ENCODE results near the gene LTO1. TPM values are rescaled to one million over a fixed set of nuclear protein-coding genes. Genes with fewer than 3 reads are reported as not detected.
"Not testable (repeated sequence)": the region's sequence is repeated elsewhere in the genome, so short reads cannot be mapped to it uniquely, and the experiment has no call there.

LTO1 gene
- total RNA-seq, 1 donor from 2014 or later, result 13.4 TPM

DNA sequence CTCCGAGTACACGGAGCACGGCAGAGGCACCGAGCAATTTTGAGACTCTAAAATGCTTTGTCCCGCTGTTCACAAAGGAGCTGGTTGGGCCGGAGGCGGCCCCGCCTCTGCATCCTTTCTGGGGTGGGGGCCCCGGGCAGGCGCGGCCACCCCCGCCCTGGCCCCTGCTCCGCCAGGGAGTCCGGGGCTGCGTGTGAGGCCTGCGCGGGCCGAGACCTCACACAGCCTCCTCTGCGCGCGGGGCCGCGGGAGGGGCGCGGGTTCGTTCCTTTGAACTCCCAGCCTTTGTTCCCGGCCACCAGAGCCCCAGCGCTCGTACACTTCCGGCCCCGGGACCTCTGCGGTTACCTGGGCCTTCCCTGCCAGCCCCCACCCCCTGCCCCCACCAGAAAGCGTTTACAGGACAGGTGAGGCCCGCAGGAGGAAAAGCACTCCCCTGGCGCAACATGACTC is 27.1 kb upstream of the LTO1 start:
- no peak for DNase-seq (ENCODE audit: low read depth)

DNA sequence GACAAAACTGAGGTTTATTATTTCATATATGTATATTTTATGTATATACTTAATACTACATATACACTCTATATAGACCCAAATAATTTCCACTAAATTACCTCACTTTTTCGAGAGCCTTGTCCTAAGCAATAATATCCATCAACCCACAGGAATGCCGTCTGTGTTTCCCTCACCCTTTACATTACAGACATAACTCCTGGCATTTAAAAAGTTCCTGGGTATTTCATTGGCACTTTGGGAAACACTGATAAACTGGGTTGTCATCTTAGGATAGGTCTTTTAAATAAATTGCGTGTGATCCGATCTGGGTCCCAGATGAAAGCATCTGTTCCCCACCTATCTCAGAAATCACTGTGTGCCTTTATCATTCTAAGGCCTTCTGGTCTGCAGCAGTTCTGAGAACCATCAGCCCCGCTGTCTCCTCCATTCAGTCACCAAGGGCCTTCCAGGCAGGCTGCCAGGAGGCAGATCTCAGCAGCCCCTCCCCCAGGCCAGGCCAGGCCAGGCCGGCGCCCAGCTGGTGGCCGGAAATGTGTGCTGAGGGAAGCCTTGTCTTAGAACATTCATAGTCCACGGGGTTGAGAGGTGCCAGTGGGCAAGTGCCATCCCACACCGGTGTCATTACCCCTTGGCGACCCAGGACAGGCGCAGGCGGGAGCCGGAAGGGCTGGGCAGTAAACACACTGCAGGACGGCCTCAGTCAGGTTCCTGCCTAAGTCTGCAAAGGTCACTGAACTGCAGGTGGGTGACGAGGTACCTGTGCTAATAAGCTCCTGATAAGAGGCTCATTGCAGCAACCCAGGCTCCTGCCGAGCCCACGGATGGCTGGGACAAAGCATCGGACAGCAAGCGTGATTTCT is 25.4 kb upstream of the LTO1 start:
- DNase-seq (ENCODE audit: low read depth), result peak; percentile 78

DNA sequence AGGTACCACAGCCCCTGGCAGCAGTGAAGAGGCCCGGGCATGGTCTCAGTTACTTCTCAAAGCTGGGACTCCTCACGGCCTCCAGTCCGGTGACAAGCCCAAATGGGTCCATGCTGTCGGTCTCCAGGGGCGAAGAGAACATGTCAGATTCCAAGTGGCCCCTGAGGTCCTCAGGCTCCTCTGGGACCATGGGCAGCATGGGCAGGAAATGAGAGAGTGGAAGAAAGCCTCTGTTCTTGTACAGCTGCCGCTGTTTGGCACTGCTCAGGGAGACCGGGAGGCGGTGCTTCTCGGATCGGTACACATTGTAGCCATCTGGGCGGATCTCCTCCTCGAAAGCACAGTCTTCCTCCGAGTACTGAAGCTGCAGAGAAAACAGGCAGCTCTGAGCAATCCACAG is 24.1 kb upstream of the LTO1 start:
- no peak for DNase-seq (ENCODE audit: low read depth)

DNA sequence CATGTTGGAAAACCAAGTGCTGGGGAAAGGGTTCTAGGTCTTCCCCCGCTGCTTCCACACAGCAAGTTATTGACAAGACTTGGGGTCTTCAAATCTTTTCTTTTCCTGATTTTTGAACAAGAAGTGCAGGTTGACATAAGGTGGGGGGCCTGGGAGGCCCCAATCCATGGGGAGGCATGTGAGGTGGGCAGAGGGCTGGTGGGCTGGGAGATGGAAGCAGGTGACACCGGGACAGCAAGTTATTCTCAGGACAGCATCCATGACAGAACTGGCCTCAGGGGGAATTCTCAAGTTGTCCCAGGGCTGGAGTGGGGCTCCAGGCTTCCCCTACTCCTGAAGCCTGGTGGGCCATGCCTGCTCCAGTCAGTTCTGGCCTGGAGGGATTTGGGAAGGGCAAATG is 23.2 kb upstream of the LTO1 start:
- no peak for DNase-seq (ENCODE audit: low read depth)

DNA sequence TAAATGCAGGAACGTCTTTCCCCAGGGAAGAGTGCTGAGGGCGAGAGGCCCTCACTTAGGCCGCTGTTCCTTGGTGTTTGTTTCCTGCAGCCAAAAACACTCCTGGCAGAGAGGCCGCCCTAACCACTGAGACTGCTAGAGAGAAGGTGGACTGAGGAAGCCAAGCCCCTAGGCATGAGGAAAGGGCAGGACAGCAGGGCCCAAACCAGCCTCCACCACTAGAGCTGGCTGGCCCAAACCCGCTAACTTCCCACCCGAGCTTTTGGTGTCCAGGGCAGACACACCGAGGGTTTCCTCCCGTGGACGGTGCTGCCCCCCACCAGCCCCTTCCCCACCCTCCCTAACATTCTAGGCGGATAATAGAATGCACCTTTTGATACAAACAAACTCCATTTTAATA is 22.7 kb upstream of the LTO1 start:
- DNase-seq (ENCODE audit: low read depth), result no peak

DNA sequence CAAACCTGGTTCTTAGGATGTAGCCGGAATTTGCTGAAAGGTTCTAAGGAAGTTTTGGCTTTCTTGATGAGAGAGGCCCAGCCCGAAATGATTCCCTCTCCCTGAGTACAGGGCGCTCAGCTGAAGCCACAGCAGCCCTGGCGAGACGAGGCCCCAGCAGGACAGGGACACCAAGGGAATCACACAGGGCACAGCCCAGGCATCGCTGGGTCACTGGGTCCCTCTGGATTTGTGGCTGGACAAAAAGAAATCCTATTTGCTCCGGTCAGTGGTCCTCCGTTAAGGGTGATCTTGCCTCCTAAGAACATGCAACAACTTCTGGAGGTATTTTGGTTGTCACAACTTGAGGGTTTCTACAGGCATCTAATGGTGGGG is 22.3 kb upstream of the LTO1 start:
- no peak for DNase-seq (ENCODE audit: low read depth)

DNA sequence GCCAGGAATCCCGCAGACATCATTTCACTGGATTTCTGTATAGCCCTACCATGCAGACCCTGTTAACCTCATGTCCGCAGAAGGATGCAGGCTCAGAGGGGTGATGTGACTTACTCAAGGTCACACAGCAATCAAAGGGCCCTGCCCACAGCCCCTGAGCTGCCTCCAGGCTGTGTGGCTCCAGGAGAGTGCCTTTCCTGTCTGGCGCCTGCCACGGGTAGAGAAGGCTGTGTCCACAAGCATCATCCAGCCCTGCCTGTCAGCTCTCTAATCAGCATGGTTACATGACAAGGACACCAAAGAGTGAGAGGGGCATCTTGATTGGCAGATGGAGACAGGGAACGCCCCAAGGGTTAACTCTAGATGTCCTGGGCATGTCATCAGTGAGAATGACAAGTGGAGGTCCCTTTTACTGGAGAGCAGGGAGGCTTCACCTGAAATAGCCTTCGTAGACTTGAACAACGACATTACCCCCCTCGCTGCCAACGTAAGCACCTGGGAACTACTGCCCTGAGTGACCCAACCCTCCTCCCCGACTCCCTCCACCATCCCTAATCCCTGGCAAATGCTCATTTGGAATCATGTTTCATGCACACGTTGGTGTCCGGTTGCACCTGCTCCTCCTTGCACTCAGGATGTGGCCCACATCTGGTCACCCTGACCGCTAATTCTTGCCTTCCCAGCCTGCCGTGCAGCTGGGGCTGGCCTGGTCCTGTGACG is 21.8 kb upstream of the LTO1 start:
- no peak for DNase-seq (ENCODE audit: low read depth)

DNA sequence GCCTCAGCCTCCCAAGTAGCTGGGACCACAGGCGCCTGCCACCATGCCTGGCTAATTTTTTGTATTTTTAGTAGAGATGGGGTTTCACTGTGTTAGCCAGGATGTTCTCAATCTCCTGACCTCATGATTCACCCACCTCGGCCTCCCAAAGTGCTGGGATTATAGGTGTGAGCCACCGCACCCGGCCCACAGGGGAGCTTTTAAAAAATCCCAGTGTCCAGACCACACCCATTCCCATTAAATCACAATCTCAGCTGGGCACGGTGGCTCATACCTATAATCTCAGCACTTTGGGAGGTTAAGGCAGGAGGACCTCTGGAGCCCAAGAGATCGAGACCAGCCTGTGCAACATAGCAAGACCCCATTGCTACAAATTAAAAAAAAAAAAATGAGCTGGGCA is 20.8 kb upstream of the LTO1 start:
- not testable (repeated sequence) for DNase-seq (ENCODE audit: low read depth)

DNA sequence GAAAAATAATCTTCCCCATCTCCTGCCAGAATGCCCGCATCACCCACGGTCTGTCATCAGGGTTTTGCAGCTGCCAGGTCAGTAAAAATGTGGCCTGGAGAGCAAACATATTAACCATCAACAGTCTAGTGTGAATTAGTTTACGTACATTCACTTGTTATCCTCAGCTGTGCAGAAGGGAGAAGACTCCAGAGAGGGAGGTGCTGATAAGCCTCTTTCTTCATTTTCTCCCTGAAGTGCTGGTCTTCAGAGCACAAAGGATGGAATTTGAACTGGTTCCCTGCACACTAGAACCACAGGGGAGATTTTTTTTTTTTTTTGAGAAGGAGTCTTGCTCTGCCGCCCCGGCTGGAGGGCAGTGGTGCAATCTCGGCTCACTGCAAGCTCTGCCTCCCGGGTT is 20.4 kb upstream of the LTO1 start:
- DNase-seq (ENCODE audit: low read depth), result no peak

DNA sequence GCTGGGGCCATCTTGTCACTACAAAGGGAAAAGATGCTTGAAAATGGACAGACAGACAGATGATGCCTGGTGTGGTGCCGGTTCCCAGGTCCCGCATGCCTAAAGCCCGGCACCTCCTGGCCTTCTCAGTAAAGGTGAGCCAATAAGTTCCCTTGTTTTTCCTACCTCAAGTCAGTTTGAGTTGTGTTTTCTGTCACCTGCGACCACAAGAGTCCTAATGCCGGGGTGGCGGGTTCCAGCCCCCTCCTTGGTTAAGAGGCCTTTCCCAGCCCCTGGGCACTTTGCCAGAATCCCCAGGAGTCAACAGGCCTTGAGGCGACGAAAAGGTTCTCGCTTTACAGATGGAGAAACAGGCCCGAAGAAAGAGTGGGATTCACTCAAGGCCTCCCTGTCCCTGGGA is 19.6 kb upstream of the LTO1 start:
- no peak for DNase-seq (ENCODE audit: low read depth)

DNA sequence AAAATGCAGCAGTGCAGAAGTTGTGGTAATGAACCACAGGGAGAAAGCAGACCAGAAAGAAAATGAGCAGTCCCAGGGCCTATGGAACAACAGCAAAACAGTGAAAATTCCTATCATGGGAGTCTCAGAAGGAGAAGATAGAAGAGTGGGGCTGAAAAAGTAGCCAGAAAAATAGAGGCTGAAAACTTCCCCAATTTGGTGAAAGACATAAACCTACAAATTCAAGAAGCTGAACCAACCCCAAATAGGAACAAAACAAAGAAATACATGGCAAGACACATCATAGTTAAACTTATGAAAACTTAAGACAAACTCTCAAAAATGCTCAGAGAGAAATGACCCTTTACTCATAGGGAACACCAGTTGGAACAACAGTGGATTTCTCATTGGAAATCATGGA is 17.3 kb upstream of the LTO1 start:
- no peak for DNase-seq (ENCODE audit: low read depth)

DNA sequence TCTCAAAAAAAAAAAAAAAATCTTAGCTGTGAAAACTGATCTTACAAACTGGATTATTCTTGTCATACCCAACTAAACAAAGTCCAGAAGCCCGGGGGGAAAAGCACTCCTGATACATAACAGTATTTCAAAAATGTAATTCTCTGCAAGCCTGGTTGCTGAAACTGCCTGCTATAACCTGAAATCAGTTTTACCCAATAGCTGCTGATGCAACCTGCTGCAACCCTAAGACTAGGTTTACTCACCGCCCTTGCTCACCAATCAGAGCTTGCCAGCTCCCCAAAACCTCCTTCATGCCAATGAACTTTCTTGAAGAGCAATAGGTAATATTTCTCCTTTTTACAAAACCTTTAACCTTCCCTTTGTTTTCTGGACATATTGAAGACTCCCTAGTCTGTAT is 16.3 kb upstream of the LTO1 start:
- no peak for DNase-seq (ENCODE audit: low read depth)

DNA sequence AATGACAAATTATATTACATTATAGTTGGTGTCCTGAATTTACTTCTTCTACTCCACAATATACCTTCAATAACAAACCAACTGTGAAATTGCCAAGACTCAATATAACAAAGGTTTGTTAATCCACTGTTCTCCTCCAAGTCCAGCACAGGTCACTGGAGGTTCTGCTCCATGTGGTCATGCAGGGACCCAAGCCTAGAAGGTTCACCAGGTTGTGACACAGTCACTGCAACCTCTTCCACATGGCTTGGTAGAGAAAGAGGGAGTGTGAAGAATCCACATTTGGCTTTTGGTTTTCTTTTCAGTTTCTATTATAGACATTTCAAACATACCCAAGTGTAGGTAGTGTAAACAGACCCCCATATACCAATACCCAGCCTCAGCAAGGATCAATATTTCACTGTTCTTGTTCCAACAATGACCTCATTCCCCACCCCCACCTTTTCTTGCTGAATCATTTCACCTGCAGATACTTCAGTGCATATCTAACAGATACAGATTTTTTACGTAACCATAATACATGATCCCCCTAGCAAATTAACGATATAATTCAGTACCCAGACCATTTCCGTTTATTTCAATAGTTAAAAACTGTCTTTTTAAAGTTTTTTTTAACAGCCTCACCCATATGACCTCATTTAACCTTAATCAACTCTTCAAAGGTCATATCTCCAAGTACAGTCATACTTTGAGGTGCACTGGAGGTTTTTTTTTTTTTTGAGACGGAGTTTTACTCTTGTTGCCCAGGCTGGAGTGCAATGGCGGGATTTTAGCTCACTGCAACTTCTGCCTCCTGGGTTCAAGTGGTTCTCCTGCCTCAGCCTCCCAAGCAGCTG is 14.5 kb upstream of the LTO1 start:
- no peak for DNase-seq (ENCODE audit: low read depth)

DNA sequence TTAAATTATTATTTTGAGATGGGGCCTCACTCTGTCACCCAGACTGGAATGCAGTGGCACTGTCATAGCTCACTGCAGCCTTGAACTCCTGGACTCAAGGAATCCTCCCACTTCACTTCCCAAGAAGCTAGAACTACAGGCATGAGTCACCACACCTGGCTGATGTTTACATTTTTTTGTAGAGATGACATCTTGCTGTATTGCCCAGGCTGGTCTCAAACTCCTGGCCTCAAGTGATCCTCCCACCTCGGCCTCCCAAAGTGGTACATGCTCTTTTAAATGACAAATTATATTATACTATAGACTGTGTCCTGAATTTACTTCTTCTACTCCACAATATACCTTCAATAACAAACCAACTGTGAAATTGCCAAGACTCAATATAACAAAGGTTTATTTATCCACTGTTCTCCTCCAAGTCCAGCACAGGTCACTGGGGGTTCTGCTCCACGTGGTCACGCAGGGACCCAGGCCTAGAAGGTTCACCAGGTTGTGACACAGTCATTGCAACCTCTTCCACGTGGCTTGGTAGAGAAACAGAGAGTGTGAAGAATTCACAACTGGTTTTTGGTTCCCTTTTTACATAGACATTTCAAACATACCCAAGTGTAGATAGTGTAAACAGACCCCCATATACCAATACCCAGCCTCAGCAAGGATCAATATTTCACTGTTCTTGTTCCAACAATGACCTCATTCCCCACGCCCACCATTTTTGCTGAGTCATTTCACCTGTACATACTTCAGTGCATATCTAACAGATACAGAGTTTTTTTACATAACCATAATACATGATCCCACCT is 13.0 kb upstream of the LTO1 start:
- DNase-seq (ENCODE audit: low read depth), result not testable (repeated sequence)

DNA sequence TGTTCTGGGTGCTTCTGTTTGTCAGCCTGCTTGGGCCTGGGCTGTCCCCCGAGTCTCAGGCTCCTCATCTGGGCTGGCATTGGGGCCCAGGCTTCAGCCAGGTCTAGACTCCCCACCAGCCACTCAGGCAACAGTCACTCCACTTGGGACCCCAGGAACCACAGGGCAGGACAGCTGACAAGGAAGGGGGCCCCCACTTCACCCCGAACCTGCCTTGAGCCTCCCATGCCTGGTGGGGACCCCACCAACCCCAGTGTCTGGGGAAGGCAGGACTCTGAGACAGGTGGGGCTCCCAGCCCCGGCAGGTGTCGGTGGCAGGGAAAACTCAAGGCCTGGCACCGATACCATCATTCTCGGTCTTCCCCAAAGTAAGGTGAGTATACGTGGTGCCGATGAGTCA is 11.7 kb upstream of the LTO1 start:
- no peak for DNase-seq (ENCODE audit: low read depth)

DNA sequence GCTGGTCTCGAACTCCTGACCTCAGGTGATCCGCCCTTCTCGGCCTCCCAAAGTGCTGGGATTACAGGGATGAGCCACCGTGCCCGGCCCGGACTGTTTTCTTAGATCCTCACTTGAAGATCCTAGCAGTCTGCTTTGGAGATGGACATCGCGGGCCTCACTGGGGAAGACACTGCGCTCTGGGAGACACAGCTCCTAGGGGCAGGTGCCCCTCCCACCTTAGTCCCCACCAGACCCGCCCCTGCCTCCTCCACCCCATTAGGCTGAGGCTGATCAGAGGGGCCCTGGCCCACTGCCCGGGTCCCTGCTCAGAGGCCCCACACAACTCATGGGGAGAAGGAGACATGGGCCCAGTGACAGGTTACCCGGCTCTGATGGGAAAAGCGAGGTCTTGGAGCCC is 11.3 kb upstream of the LTO1 start:
- DNase-seq (ENCODE audit: low read depth), result no peak

DNA sequence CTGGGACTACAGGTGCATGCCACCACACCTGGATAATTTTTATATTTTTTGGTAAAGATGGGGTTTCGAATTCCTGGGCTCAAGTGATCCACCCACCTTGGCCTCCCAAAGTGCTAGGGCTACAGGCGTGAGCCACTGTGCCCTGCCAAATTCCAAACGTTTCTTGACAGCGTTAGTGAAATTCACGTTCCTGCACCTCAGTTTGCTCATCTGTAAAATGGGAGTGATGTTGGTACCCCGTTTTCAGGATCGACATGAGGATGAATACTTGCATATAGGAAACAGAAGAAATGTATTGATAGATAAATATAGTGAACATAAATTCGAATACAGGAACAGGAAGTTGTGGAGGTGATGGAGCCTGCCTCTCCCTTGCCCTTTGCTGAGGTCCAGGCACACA is 10.2 kb upstream of the LTO1 start:
- no peak for DNase-seq (ENCODE audit: low read depth)

DNA sequence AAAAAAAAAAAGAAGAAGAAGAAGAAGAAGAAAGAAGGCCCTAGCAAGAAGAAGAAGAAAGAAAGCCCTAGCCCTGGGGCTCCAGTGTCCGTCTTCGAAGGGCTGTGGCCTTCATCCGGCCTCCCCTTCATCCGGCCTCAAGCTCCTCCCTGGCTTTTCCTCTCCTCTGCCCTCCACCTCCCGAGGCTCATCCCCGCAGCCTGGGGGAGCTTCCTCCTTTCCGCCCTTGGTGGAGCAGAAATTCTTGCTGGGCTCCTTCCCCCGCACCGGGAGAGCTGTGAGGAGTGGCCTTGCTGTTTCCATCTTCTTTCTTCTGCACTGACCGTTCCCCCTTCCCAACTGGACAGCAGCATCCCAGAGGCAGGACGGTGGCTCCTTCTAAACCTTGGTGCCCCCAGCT is 9.5 kb upstream of the LTO1 start:
- DNase-seq (ENCODE audit: low read depth), result no peak

DNA sequence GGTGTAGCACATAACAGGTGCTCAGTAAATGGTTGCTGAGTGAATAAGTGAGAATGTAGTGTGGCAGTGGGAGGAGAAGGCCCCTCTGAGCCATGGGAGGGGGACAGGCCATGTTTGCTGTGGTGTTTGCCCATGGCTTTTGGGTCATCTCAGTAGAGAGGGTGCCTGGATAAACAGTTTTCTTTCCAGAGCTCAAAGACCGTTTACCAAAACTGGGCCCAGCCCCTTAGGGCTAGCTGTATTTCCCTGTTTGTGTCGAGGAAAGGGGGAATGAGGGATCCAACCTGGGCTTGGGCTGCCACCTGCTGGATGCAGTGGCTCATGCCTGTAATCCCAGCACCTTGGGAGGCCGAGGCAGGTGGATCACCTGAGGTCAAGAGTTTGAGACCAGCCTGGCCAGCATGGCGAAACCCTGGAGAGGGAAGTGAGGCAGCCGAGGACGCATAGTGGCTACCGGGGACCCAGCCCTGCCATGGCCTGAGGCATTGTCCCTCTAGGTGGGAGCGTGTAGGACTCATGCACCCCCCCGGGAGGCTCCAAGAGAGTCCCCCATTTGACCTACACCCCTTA is 8.7 kb upstream of the LTO1 start:
- DNase-seq (ENCODE audit: low read depth), result no peak

DNA sequence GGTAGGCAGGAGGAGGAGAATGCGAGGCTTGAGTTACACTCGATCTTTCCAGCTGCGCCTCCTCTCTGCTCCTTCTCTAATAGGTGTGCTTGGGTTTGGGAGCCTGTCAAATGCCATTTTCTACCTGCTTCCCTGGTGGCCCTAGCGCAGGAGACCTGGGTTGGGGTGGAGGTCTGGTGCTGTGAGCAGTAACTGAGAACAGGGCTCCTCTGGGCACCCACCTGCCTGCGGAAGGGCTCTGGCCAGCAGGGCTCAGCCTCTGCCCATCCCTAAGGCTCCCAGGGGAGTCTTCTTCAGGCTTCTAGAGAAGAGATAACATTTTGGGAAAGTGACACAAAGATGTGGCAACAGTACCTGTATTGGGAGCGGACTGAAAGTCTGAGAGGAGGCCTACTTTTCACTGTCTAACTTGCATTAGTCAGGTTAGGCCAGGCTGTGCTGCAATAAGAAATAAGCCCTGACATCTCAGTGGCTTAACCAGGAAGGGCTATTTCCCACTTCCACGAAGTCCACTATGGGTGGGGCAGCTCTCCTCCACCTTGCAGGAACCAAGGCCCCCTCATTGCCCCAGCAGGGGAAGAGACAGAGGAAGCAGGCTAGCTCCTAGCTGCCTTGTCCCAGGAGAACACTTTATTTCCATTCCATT is 7.7 kb upstream of the LTO1 start:
- no peak for DNase-seq (ENCODE audit: low read depth)

All from myocyte (in vitro differentiated cells).